G401.6 (cell line): ENCODE results near the gene NRG3.

Experiments
- FAIRE-seq: peaks from 2 replicates; lab custom pipeline; 2012; peaks lifted over from hg19 to GRCh38; lab: Jason Lieb, UNC

NRG3 gene

DNA sequence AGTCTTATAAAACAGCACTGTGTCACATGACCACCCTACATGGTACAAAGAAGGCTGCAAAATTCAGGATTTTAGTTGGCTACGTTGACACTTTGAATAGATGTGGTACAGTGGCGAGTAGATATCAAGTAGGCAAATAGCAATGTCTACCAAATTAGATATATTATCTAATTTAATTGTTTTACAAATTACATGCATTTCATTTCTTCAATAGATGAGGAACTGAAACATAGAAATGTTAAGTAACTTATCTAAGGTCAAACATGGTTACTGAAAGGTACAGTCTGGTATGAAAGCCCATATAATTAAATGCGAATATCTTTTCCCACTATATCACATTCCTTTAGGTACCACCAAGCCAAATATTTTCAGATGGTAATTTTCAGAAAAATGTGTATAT lies 972.2 kb downstream of the NRG3 start:
- FAIRE-seq, result no peak

- FAIRE-seq, result no peak
These were observed 975.2 kb downstream of the NRG3 start for GRCh38 chr10:82850191-82850590.

- FAIRE-seq, result no peak
These were observed 982.1 kb downstream of the NRG3 start for GRCh38 chr10:82856957-82857613.

DNA sequence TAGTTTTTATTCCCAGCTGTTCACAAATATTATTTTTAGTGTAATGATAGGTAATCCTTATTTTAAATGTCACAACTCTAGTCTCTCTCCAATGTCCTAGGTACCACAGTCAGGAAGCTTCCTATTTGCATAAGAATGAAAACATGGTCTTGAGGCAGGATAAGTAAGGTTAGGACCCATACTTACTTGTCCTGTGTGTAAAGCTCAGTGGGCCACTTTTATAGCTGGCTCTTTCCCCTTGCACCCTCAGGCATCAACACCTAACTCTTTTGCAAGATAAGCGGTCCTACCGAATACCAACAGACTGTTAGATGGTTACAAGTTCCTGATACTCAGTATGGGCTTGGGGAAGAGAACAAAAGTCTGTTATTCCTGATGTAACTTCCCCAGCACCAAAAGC lies 986.9 kb downstream of the NRG3 start:
- no peak for FAIRE-seq

GRCh38 chr10:82865366-82865765 lies 990.4 kb downstream of the NRG3 start:
- no peak for FAIRE-seq

GRCh38 chr10:82866424-82867020 lies 991.5 kb downstream of the NRG3 start:
- no peak for FAIRE-seq

GRCh38 chr10:82867056-82867455 lies 992.1 kb downstream of the NRG3 start:
- no peak for FAIRE-seq

DNA sequence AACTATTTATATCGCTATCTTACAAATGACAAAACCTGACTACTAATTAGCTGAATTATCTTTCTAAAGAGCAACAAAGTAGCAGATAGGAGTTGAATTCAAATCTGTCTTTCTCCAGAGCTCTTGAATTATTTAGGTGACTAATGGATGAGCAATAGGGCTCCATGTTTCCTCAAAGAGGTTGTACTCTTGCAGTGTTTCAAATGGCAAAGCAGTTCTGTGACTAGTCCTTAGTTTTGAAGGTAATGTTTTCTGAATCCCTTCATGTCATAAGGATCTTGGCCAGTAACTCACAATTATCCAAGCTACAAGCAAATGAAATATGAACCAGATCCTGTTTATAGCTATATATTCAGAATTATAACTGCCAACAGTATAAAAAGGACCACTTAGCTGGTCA lies 999.7 kb downstream of the NRG3 start:
- FAIRE-seq, result no peak

- no peak for FAIRE-seq
These were observed 1005.8 kb downstream of the NRG3 start for GRCh38 chr10:82880776-82881290.

GRCh38 chr10:82882722-82883121 lies 1007.7 kb downstream of the NRG3 start:
- no peak for FAIRE-seq

DNA sequence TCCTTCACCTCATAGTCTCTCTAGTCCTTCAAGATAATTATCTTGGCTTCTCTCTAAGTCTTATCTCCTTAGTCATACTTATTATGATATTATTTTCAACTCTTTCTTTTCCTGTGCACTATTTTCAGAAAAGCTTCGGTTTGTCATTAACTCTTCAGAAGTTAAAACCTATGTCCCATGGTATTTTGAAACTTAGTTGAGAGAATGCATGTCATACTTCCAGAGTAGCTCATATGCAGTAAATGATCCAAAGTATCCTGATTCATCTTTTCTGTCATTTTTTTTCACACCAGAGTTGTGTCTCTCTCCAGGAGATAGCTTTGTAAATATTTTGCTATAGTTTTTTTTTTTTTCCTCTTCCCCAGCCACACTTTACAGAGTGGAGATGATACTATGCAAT lies 1008.6 kb downstream of the NRG3 start:
- FAIRE-seq, result no peak

GRCh38 chr10:82887488-82887887 lies 1012.5 kb downstream of the NRG3 start:
- FAIRE-seq, result no peak

- no peak for FAIRE-seq
These were observed 1013.9 kb downstream of the NRG3 start for GRCh38 chr10:82888809-82889455.

GRCh38 chr10:82889728-82890127 lies 1014.7 kb downstream of the NRG3 start:
- FAIRE-seq, result no peak

GRCh38 chr10:82890573-82890972 lies 1015.6 kb downstream of the NRG3 start:
- no peak for FAIRE-seq

DNA sequence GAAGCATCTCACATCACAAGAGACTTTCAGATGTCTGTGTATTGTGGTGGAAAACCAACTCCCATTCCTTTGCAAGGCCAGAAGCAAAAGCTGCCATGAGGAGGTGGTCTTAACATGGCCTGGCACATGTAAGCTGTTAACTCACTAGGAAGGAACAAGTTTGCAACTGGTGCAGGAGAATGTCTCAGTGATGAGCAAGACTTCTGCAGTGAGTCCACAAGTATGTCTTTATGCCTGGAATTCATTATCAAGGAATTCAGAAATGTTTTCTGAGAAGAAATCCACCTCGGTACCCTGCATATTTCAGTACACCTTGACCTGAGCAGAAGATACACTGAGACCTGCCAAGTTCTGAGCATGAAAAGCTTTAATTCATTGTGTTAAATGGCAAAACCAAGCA lies 1033.1 kb downstream of the NRG3 start:
- no peak for FAIRE-seq

DNA sequence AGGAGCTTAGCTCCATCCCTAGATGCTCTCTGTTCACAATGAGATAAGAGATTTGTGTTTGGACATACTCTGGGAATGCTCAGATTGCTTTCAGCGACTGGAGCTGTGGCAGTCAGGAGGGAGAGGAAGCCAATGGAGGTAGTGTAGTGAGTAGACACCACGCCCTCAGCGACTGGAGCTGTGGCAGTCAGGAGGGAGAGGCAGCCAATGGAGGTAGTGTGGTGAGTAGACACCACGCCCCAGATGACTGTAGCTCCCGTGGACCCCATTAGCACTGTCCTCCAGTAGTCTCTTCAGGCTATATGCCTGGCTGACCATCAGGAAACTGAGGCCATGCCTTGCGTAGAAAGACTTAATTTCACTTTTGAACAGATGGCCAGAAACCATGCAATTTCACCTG lies 1033.8 kb downstream of the NRG3 start:
- FAIRE-seq, result no peak

- FAIRE-seq, result no peak
These were observed 1035.3 kb downstream of the NRG3 start for GRCh38 chr10:82910301-82910700.

DNA sequence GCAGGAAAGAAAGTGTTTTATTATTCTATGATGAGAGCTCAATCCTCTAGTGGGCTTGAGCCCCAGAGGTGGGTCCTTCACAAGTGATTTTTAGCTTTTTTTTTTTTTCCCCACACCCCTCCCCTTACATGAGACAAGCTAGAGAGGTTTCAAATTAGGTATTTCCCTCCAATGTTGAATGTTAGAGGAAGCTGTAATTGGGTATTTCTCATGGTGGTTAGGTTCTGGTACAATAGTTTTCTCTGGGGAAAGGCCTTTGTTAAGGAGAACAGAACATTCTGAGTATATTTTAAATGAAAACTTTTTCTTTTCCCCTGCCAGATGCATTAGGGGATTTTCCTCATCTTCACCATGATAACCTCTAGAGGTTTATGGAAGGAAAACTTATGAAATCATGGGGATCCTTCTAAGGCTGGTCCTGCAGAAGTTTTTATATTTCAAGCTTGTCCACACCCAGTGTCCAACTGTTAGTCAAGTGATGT lies 1039.7 kb downstream of the NRG3 start:
- no peak for FAIRE-seq

GRCh38 chr10:82916941-82917340 lies 1041.9 kb downstream of the NRG3 start:
- FAIRE-seq, result no peak

GRCh38 chr10:82918022-82918421 lies 1043.0 kb downstream of the NRG3 start:
- FAIRE-seq, result no peak

- no peak for FAIRE-seq
These were observed 1047.1 kb downstream of the NRG3 start for GRCh38 chr10:82922046-82922445.

GRCh38 chr10:82922755-82923154 lies 1047.8 kb downstream of the NRG3 start:
- FAIRE-seq, result no peak

DNA sequence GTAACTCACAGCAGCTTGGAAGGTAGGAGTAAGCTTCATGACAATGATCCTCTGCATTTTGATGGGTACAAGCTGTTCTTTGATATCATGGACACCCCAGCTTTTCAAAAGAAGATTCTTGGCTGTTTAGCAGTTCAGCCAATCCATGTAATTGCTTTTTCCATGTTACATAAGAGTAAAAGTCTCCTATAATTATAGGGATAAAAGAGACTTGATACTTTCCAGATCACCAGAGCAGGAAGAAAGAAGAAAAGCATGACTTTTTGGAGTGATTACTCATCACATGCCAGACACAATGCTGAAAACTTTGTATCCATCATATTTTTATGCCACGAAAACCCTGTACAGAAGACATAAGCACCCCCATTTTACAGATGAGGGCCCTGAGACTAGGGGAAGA lies 1049.7 kb downstream of the NRG3 start:
- FAIRE-seq, result no peak
